MM.1S (cell line): Measurements from ENCODE around the gene FAM221A.

Experiments
- EZH2 ChIP-seq: fragments of 300-600 bp; sonication (generic); optimal IDR thresholded peaks from 2 replicates; pipeline ENCODE3; 2017; ENCODE audit warnings: low read depth, mild to moderate bottlenecking, antibody characterized with exemption, low read length, mixed read lengths
- EZH2phosphoT487 ChIP-seq: fragments of 300-600 bp; sonication (generic); IDR thresholded peaks from 2 replicates; pipeline ENCODE4 v1.6.1; 2018; ENCODE audit warnings: antibody characterized with exemption, low read length
- TF ChIP-seq, protein P1 (sequence below): fragments of 300-600 bp; sonication (generic); IDR thresholded peaks from 2 replicates; pipeline ENCODE4 v1.5.1; 2016; ENCODE audit warnings: antibody characterized with exemption, low read length, mixed read lengths

DNA sequence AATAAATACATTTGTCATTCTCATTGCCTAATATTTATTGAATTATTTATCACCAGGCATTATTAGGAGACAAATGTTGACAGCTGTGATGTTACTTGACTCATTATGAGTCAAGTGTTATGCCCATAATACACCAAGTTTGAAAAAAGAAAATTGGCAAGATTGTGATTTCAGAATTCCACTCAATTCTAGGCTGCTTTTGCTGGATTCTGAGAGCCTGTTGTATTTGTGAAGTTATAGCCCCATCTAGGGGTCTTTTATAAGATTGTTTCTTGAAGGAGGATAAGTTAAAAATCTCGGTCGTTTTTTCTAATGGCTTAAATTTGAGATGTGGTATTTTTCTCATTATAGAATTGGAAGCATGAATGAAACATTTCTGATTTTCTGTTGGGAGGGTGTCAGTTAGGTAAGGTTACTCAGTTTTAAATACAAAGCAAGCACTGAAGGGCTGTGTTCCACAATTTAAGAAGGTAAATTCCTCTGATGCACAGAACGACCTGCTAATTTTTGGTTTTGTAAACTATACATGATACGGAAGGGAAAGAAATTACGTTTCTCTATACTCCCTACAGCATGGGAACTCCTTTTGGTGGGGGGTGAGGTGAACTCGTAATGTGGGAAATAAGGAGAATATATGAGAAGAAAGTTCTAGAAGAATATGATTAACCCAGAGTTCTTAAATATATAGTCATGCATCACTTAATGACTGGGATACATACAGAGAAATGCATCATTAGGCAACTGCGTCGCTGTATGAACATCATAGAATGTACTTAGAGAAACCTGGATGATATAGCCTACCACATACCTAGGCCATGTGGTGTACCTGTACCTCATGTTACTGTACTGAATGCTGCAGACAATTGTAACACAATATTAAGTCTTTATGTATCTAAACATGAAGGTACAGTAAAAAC is 32.6 kb downstream of the FAM221A start:
- TF ChIP-seq, protein P1, sequence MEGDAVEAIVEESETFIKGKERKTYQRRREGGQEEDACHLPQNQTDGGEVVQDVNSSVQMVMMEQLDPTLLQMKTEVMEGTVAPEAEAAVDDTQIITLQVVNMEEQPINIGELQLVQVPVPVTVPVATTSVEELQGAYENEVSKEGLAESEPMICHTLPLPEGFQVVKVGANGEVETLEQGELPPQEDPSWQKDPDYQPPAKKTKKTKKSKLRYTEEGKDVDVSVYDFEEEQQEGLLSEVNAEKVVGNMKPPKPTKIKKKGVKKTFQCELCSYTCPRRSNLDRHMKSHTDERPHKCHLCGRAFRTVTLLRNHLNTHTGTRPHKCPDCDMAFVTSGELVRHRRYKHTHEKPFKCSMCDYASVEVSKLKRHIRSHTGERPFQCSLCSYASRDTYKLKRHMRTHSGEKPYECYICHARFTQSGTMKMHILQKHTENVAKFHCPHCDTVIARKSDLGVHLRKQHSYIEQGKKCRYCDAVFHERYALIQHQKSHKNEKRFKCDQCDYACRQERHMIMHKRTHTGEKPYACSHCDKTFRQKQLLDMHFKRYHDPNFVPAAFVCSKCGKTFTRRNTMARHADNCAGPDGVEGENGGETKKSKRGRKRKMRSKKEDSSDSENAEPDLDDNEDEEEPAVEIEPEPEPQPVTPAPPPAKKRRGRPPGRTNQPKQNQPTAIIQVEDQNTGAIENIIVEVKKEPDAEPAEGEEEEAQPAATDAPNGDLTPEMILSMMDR: peak; percentile 57
- TF ChIP-seq EZH2 (no peak), EZH2phosphoT487 (no peak)
